ENCODE results near the gene SZT2. TPM values are rescaled to one million over a fixed set of nuclear protein-coding genes. Genes with fewer than 3 reads are reported as not detected.

The SZT2 gene
- total RNA-seq, 1 experiment from 2014 or later: 27.9 TPM

DNA sequence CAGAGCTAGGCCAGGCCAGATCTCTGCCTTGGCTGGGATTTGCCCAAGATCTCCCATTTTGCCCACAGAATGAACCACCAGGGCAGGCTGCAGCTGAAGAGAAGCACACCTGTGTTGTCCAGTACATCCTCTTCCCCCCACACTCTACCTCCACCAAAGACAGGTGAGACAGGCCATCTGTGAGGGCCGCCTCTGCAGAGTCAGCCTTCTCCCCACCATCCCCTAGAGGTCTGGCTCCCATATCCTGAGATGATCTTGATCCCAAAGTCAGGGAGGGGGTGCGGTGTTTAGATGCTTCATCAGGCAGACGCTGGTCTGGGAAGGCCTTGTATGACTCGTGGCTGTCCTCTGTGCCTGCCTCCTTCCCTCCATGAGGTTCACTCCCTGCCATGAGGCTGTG is 35.3 kb downstream of the SZT2 start:
- no peak for DNase-seq (ENCODE audit: low spot score)
- BruUV-seq (replicated peaks): no TSS peak
- Histone ChIP-seq H3K4me3 (ENCODE audit: low read depth, low read length, poor library complexity, severe bottlenecking) (no peak overlapping the region), H3K27me3 (replicated peaks; ENCODE audit: insufficient read depth, low read depth, low read length, poor library complexity) (no peaks in the 10 kb centered on the region), H3K36me3 (ENCODE audit: insufficient read depth, low read length, poor library complexity, severe bottlenecking) (peaks cover 31% of the 10 kb centered on the region), H3K27ac (ENCODE audit: low read depth, low read length, poor library complexity, severe bottlenecking) (no peak overlapping the region), H3K4me1 (ENCODE audit: insufficient read depth, low read length, poor library complexity, severe bottlenecking) (no peaks in the 10 kb centered on the region), H3K9me3 (ENCODE audit: low read depth, low read length, poor library complexity, severe bottlenecking) (no peaks in the 10 kb centered on the region)
- no peak for TF ChIP-seq EZH2 (IDR thresholded peaks at IDR 0.05; ENCODE audit: borderline replicate concordance, low read depth, low read length, poor library complexity, severe bottlenecking)
- TF ChIP-seq CTCF (conservative IDR thresholded peaks at IDR 0.05; ENCODE audit: low read depth, low read length): no peak
- ChIA-PET POLR2A (ENCODE audit: low non-redundant PET) (no interaction called here), CTCF (no interaction called here)
- intact Hi-C loops (cut with micrococcal nuclease; ENCODE audit: unreplicated experiment): no loop called here

- BruUV-seq (replicated peaks): no TSS peak
- intact Hi-C loops (cut with micrococcal nuclease; ENCODE audit: unreplicated experiment): no loop called here
- Histone ChIP-seq H3K4me1 (ENCODE audit: insufficient read depth, low read length, poor library complexity, severe bottlenecking) (no peaks in the 10 kb centered on the region), H3K27me3 (replicated peaks; ENCODE audit: insufficient read depth, low read depth, low read length, poor library complexity) (no peaks in the 10 kb centered on the region), H3K9me3 (ENCODE audit: low read depth, low read length, poor library complexity, severe bottlenecking) (no peaks in the 10 kb centered on the region), H3K4me3 (ENCODE audit: low read depth, low read length, poor library complexity, severe bottlenecking) (no peak overlapping the region), H3K36me3 (ENCODE audit: insufficient read depth, low read length, poor library complexity, severe bottlenecking) (peaks cover 31% of the 10 kb centered on the region), H3K27ac (ENCODE audit: low read depth, low read length, poor library complexity, severe bottlenecking) (no peak overlapping the region)
- no peak for DNase-seq (ENCODE audit: low spot score)
- TF ChIP-seq CTCF (conservative IDR thresholded peaks at IDR 0.05; ENCODE audit: low read depth, low read length) (no peak), EZH2 (IDR thresholded peaks at IDR 0.05; ENCODE audit: borderline replicate concordance, low read depth, low read length, poor library complexity, severe bottlenecking) (no peak)
- ChIA-PET POLR2A (ENCODE audit: low non-redundant PET) (no interaction called here), CTCF (no interaction called here)
Observed at GRCh38 chr1:43426221-43426620, 36.5 kb downstream of the SZT2 start.

DNA sequence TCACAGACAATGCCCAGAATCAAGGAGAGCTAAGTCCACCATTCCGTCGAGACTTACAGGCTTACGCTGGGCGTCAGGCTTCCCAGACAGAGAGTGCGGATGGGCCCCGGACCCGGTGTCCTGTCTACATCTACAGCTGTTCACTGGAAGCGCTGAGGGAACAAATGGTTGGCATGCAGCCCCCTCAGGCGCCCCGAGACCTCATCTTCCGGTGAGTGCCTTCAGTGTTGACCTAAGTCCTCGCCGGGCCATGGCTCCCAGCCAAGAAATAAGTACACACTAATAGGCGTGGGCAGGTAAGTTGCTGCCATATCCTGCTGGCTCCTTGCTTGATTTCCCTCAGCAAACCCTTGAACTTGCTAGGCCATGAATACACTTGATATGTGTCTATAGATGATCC is 37.8 kb downstream of the SZT2 start:
- Histone ChIP-seq H3K4me1 (ENCODE audit: insufficient read depth, low read length, poor library complexity, severe bottlenecking) (no peaks in the 10 kb centered on the region), H3K27me3 (replicated peaks; ENCODE audit: insufficient read depth, low read depth, low read length, poor library complexity) (no peaks in the 10 kb centered on the region), H3K9me3 (ENCODE audit: low read depth, low read length, poor library complexity, severe bottlenecking) (no peaks in the 10 kb centered on the region), H3K4me3 (ENCODE audit: low read depth, low read length, poor library complexity, severe bottlenecking) (no peak overlapping the region), H3K27ac (ENCODE audit: low read depth, low read length, poor library complexity, severe bottlenecking) (no peak overlapping the region), H3K36me3 (ENCODE audit: insufficient read depth, low read length, poor library complexity, severe bottlenecking) (peaks cover 36% of the 10 kb centered on the region)
- DNase-seq (ENCODE audit: low spot score): no peak
- TF ChIP-seq EZH2 (IDR thresholded peaks at IDR 0.05; ENCODE audit: borderline replicate concordance, low read depth, low read length, poor library complexity, severe bottlenecking): no peak
- no peak for TF ChIP-seq CTCF (conservative IDR thresholded peaks at IDR 0.05; ENCODE audit: low read depth, low read length)
- CTCF ChIA-PET: no interaction called here
- POLR2A ChIA-PET (ENCODE audit: low non-redundant PET): no interaction called here
- intact Hi-C loops (cut with micrococcal nuclease; ENCODE audit: unreplicated experiment): no loop called here
- BruUV-seq (replicated peaks): no TSS peak
